Endothelial cell of umbilical vein (primary cell): ENCODE measurements around the gene SCGB1C1.
"Not testable (repeated sequence)": the region's sequence is repeated elsewhere in the genome, so short reads cannot be mapped to it uniquely, and the experiment has no call there.

Experiments
- CTCF ChIP-seq, 2 donors: IDR thresholded peaks; 1 replicate in 1 of 2; 2 replicates in 1 of 2; pipeline ENCODE4 v1.5.1; 2011; ENCODE audit warnings: low read length in 2 of 2, mild to moderate bottlenecking in 2 of 2, moderate library complexity in 2 of 2, control low read depth in 1 of 2, inconsistent platforms in 1 of 2, low read depth in 1 of 2; ENCODE audit not compliant: insufficient read depth in 1 of 2; ENCODE audit errors: extremely low read depth in 1 of 2
- EZH2 ChIP-seq: IDR thresholded peaks from 2 replicates; pipeline ENCODE4 v1.6.1; 2012; ENCODE audit warnings: borderline replicate concordance, low read depth, mild to moderate bottlenecking, moderate library complexity, low read length, inconsistent platforms; ENCODE audit not compliant: severe bottlenecking
- FOS ChIP-seq: IDR thresholded peaks from 2 replicates; pipeline ENCODE4 v1.6.1; 2011; ENCODE audit warnings: mild to moderate bottlenecking, low read length, moderate library complexity, borderline replicate concordance; ENCODE audit not compliant: insufficient read depth
- GATA2 ChIP-seq: IDR thresholded peaks from 2 replicates; pipeline ENCODE4 v1.7.0; 2011; ENCODE audit warnings: low read depth, mild to moderate bottlenecking, moderate library complexity, mixed read lengths, low read length; ENCODE audit not compliant: insufficient read length, insufficient read depth
- MAX ChIP-seq: IDR thresholded peaks from 2 replicates; pipeline ENCODE4 v1.6.1; 2011; ENCODE audit not compliant: insufficient read depth, insufficient read length
- POLR2A ChIP-seq: IDR thresholded peaks from 2 replicates; pipeline ENCODE4 v1.6.1; 2012; ENCODE audit warnings: low read depth, mild to moderate bottlenecking, control low read depth, low read length
- POLR2AphosphoS5 ChIP-seq: IDR thresholded peaks from 2 replicates; pipeline ENCODE4 v1.6.1; 2012; ENCODE audit warnings: low read depth, mild to moderate bottlenecking, control low read depth, low read length, moderate library complexity; ENCODE audit not compliant: insufficient read depth

- not testable (repeated sequence) for TF ChIP-seq FOS; POLR2A; GATA2; CTCF (IDR thresholded peaks at IDR 0.05; ENCODE audit: extremely low read depth in 1 of 2, insufficient read depth in 1 of 2, low read depth in 1 of 2, low read length in 2 of 2); POLR2AphosphoS5; EZH2; MAX
These were observed at the start of gene SCGB1C1 for GRCh38 chr11:192674-193128.
